GM12878 (cell line): ENCODE data around the gene KRTAP10-8. TPM values are rescaled to one million over a fixed set of nuclear protein-coding genes. Genes with fewer than 3 reads are reported as not detected.

ENCODE experiments used
- ATAC-seq: fragments of 200-7000 bp; cut with Tn5 transposase; 3 replicates; pipeline ENCODE4 v1.9.1; 2020; ENCODE audit warnings: mild to moderate bottlenecking, moderate library complexity
- BruUV-seq: library from RNA; stranded (reverse); fragments of 400-500 nt; replicated peaks from 2 replicates; lab custom pipeline; 2021; lab: Mats Ljungman, UMichigan
- CTCF ChIA-PET: fragments of 300-600 bp; sonication (Branson Sonifier 250); formaldehyde crosslinking; extraction: SDS; loops from one replicate; lab custom pipeline; 2021; ENCODE audit warnings: inconsistent platforms; lab: Yijun Ruan, JAX
- POLR2A ChIA-PET: fragments of 350-600 bp; formaldehyde crosslinking; extraction: SDS; loops from one replicate; lab custom pipeline; 2021; ENCODE audit warnings: inconsistent platforms; lab: Charles Lee
- RAD21 ChIA-PET: fragments of 300-600 bp; sonication (Branson Sonifier 250); formaldehyde crosslinking; loops from one replicate; lab custom pipeline; 2023; ENCODE audit warnings: antibody characterized with exemption; ENCODE audit not compliant: unreplicated experiment; lab: Charles Lee
- SMC1A ChIA-PET: fragments of 300-600 bp; sonication (Branson Sonifier 250); formaldehyde crosslinking; loops from one replicate; lab custom pipeline; 2023; ENCODE audit not compliant: unreplicated experiment, uncharacterized antibody; lab: Charles Lee
- DNase-seq: peaks from one replicate; pipeline ENCODE4 v3.0.0-alpha.2; 2011; ENCODE audit warnings: low read depth, low spot score
- FAIRE-seq: peaks from 3 replicates; lab custom pipeline; 2011; peaks lifted over from hg19 to GRCh38; lab: Jason Lieb, UNC
- H2AFZ ChIP-seq: 2 replicates; pipeline ENCODE4 v1.6.0; 2011; ENCODE audit warnings: low read depth, low read length, control low read depth; ENCODE audit not compliant: control insufficient read depth
- H3K27ac ChIP-seq: 2 replicates; pipeline ENCODE4 v1.5.1; 2011; ENCODE audit warnings: control low read depth; ENCODE audit not compliant: control insufficient read depth, insufficient read depth
- H3K27me3 ChIP-seq, 2 experiments: replicated peaks in 1 of 2; 2 replicates each; pipeline versions ENCODE4 v1.6.0 to v1.6.1; 2011; ENCODE audit warnings: low read length in 1 of 2; ENCODE audit not compliant: control insufficient read depth in 2 of 2, insufficient read depth in 2 of 2
- H3K36me3 ChIP-seq, 2 experiments: 2 replicates each; pipeline ENCODE4 v1.5.1; 2011; ENCODE audit warnings: low read length in 1 of 2; ENCODE audit not compliant: control insufficient read depth in 2 of 2, insufficient read depth in 2 of 2
- H3K4me1 ChIP-seq: 2 replicates; pipeline ENCODE4 v1.6.1; 2011; ENCODE audit warnings: mild to moderate bottlenecking, low read length, moderate library complexity, mixed read lengths; ENCODE audit not compliant: control insufficient read depth, insufficient read depth
- H3K4me2 ChIP-seq: 2 replicates; pipeline ENCODE4 v1.6.0; 2011; ENCODE audit warnings: control low read depth; ENCODE audit not compliant: control insufficient read depth, insufficient read depth
- H3K4me3 ChIP-seq: fragments of 200-600 bp; sonication (generic); 2 replicates; pipeline ENCODE4 v1.5.1; 2016
- H3K79me2 ChIP-seq: 2 replicates; pipeline ENCODE4 v1.6.0; 2011; ENCODE audit warnings: low read length; ENCODE audit not compliant: control insufficient read depth, insufficient read depth
- H3K9ac ChIP-seq: 2 replicates; pipeline ENCODE4 v1.8.0; 2011; ENCODE audit warnings: low read length, control low read depth, mixed read lengths; ENCODE audit not compliant: control insufficient read depth, insufficient read depth
- H3K9me3 ChIP-seq: replicated peaks from 3 replicates; pipeline ENCODE4 v1.5.1; 2011; ENCODE audit warnings: mild to moderate bottlenecking, low read length; ENCODE audit not compliant: control insufficient read depth, insufficient read depth
- H4K20me1 ChIP-seq: 2 replicates; pipeline ENCODE4 v1.6.0; 2011; ENCODE audit not compliant: control insufficient read depth, insufficient read depth
- MTA3 ChIP-seq: IDR thresholded peaks from 2 replicates; pipeline ENCODE4 v1.6.1; 2012; ENCODE audit warnings: low read length, inconsistent platforms, borderline replicate concordance
- MYB ChIP-seq: fragments of 150-350 bp; IDR thresholded peaks from 2 replicates; pipeline ENCODE4 v1.6.1; 2014; ENCODE audit warnings: mild to moderate bottlenecking, low read depth, low read length, borderline replicate concordance
- STAT3 ChIP-seq: IDR thresholded peaks from 2 replicates; pipeline ENCODE4 v1.6.1; 2011; ENCODE audit warnings: low read depth, low read length, improper control_type of control experiment
- TARDBP ChIP-seq: IDR thresholded peaks from 2 replicates; pipeline ENCODE4 v1.6.1; 2016; ENCODE audit warnings: borderline replicate concordance
- WGBS: methylation state at CpG from one replicate; pipeline ENCODE4 v1.1.6; 2016; ENCODE audit warnings: low lambda C conversion rate; ENCODE audit not compliant: insufficient replicate concordance, insufficient coverage; ENCODE audit errors: missing lambda C conversion rate; 5-methylcytosine and 5-hydroxymethylcytosine counted together
- in situ Hi-C: fragments of 300-500 bp; cut with MboI; formaldehyde crosslinking; loops from 9 replicates; pipeline ENCODE4 v1.14.3; 2018; ENCODE audit warnings: mixed read lengths
- intact Hi-C: fragments of 100-400 bp; cut with micrococcal nuclease; formaldehyde crosslinking; loops from one replicate; pipeline ENCODE4 v1.14.2; 2022; ENCODE audit not compliant: unreplicated experiment
- polyA plus RNA-seq, 11 experiments: library from polyadenylated mRNA; depleted of rRNA in 4 of 11; unstranded in 6 of 11; stranded (reverse) in 5 of 11; fragments of >200 nt; fragmentation: Nextera tagmentation in 4 of 11; fragmentation: Illumina TruSeq in 1 of 11; extraction: Ambion mirVana in 4 of 11; extraction: Trizol in 1 of 11; gene quantifications; 1 replicate in 1 of 11; 2 replicates in 10 of 11; pipeline versions ENCODE4 v1.2.1 to v1.2.3, GENCODE V29; 2011 to 2016; ENCODE audit warnings: inconsistent platforms in 2 of 11, missing spikeins in 2 of 11, low read depth in 1 of 11
- total RNA-seq, 4 experiments: library from RNA; depleted of rRNA in 3 of 4; stranded (reverse); fragments of >200 nt in 3 of 4; fragmentation: Illumina TruSeq in 1 of 4; extraction: Trizol in 1 of 4; gene quantifications; 2 replicates each; pipeline versions ENCODE4 v1.2.1 to v1.2.3, GENCODE V29; 2013 to 2021
- TF ChIP-seq, protein P1 (sequence below), 3 experiments: IDR thresholded peaks in 2 of 3; conservative IDR thresholded peaks in 1 of 3; 2 replicates each; pipeline ENCODE4 v1.5.1; 2011; ENCODE audit warnings: low read depth in 3 of 3, low read length in 3 of 3, mild to moderate bottlenecking in 3 of 3, control low read depth in 2 of 3, moderate library complexity in 2 of 3, inconsistent platforms in 1 of 3, mixed read lengths in 1 of 3; ENCODE audit not compliant: control insufficient read depth in 2 of 3, insufficient read depth in 1 of 3; ENCODE audit errors: extremely low read depth in 1 of 3
- TF ChIP-seq, protein P2 (sequence below): fragments of 450-650 bp; IDR thresholded peaks from 2 replicates; pipeline ENCODE4 v1.6.1; 2017; ENCODE audit warnings: low read depth, mild to moderate bottlenecking, moderate library complexity

The KRTAP10-8 gene
- total and polyA plus RNA-seq, 10 of the 15 experiments (the other 5 are each of a cell fraction or from before 2014, with no cell fraction given) = not detected

DNA sequence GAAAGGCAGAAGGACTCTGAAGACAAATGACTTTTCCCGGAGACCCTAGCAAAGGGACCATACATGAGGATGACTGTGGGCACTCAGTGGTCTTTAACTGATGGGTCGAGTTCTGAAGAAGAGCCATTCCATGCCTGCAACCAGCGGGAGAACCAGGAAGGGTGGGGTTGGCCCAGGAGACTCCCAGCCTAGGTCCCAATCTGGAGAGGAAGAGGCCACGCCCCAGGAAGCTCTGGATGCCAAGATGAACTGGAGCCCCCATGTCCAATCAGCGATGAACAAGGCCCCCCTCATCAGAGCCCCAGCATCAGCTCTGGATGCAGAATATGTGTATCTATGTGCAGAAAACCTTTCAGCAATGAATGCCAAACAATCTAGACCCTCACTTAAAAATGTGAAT is 28.9 kb downstream of the KRTAP10-8 start:
- no peak for DNase-seq
- SMC1A ChIA-PET = no interaction called here
- Histone ChIP-seq H3K27ac (no peak overlapping the region), H3K9me3 (peaks cover 1% of the 10 kb centered on the region; the same call in 1 of the 3 replicates), H3K4me2 (no peak overlapping the region), H4K20me1 (no peaks in the 10 kb centered on the region), H3K4me1 (no peaks in the 10 kb centered on the region), H3K4me3 (no peak overlapping the region), H3K27me3 (no peaks in the 10 kb centered on the region), H3K79me2 (no peaks in the 10 kb centered on the region), H2AFZ (no peak overlapping the region), H3K36me3 (no peaks in the 10 kb centered on the region), H3K9ac (no peak overlapping the region)
- no peak for FAIRE-seq
- TF ChIP-seq STAT3 (no peak), MYB (no peak), TARDBP (no peak), MTA3 (no peak)
- TF ChIP-seq, protein P1, sequence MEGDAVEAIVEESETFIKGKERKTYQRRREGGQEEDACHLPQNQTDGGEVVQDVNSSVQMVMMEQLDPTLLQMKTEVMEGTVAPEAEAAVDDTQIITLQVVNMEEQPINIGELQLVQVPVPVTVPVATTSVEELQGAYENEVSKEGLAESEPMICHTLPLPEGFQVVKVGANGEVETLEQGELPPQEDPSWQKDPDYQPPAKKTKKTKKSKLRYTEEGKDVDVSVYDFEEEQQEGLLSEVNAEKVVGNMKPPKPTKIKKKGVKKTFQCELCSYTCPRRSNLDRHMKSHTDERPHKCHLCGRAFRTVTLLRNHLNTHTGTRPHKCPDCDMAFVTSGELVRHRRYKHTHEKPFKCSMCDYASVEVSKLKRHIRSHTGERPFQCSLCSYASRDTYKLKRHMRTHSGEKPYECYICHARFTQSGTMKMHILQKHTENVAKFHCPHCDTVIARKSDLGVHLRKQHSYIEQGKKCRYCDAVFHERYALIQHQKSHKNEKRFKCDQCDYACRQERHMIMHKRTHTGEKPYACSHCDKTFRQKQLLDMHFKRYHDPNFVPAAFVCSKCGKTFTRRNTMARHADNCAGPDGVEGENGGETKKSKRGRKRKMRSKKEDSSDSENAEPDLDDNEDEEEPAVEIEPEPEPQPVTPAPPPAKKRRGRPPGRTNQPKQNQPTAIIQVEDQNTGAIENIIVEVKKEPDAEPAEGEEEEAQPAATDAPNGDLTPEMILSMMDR (IDR thresholded peaks at IDR 0.05 in 2 of 3, conservative IDR thresholded peaks at IDR 0.05 in 1 of 3; ENCODE audit: control insufficient read depth in 2 of 3, extremely low read depth in 1 of 3, insufficient read depth in 1 of 3, low read depth in 3 of 3, low read length in 3 of 3) = no peak
- TF ChIP-seq, protein P2, sequence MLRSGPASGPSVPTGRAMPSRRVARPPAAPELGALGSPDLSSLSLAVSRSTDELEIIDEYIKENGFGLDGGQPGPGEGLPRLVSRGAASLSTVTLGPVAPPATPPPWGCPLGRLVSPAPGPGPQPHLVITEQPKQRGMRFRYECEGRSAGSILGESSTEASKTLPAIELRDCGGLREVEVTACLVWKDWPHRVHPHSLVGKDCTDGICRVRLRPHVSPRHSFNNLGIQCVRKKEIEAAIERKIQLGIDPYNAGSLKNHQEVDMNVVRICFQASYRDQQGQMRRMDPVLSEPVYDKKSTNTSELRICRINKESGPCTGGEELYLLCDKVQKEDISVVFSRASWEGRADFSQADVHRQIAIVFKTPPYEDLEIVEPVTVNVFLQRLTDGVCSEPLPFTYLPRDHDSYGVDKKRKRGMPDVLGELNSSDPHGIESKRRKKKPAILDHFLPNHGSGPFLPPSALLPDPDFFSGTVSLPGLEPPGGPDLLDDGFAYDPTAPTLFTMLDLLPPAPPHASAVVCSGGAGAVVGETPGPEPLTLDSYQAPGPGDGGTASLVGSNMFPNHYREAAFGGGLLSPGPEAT = no peak
- no peak for ATAC-seq
- RAD21 ChIA-PET = no interaction called here
- no TSS peak for BruUV-seq
- CTCF ChIA-PET = no interaction called here
- intact Hi-C loops = no loop called here
- POLR2A ChIA-PET = no interaction called here
- in situ Hi-C loops = no loop called here
- WGBS = 52% methylated on average over 5 of the region's 5 CpGs
